Brain microvascular endothelial cell (primary cell): ENCODE data around the gene KLHL6.
"Not testable (repeated sequence)": the region's sequence is repeated elsewhere in the genome, so short reads cannot be mapped to it uniquely, and the experiment has no call there.

Source experiments
- DNase-seq: peaks from one replicate; pipeline ENCODE4 v3.0.0-alpha.2; 2020
- H3K27ac ChIP-seq: fragments of 250-450 bp; sonication (Bioruptor Pico); 2 replicates; pipeline ENCODE4 v1.5.1; 2020; ENCODE audit warnings: mild to moderate bottlenecking, moderate library complexity
- H3K27me3 ChIP-seq: fragments of 250-450 bp; sonication (Bioruptor Pico); replicated peaks from 2 replicates; pipeline ENCODE4 v1.5.1; 2020; ENCODE audit warnings: mild to moderate bottlenecking
- H3K36me3 ChIP-seq: fragments of 250-450 bp; sonication (Bioruptor Pico); replicated peaks from 2 replicates; pipeline ENCODE4 v1.5.1; 2020; ENCODE audit warnings: mild to moderate bottlenecking
- H3K4me3 ChIP-seq: 2 replicates; pipeline ENCODE4 v1.5.1; 2011; ENCODE audit warnings: low read depth, mild to moderate bottlenecking, control low read depth, low read length, moderate library complexity
- in situ Hi-C: cut with HindIII; loops from 2 replicates; pipeline ENCODE4 v1.10.0; 2017; ENCODE audit warnings: low sequenced_read_pairs, low pct_ligation_motif_present
- TF ChIP-seq, protein P1 (sequence below): IDR thresholded peaks from 2 replicates; pipeline ENCODE4 v1.5.1; 2011; ENCODE audit warnings: low read depth, mild to moderate bottlenecking, moderate library complexity, low read length, control low read depth, inconsistent platforms; ENCODE audit errors: missing control alignments

Gene KLHL6

DNA sequence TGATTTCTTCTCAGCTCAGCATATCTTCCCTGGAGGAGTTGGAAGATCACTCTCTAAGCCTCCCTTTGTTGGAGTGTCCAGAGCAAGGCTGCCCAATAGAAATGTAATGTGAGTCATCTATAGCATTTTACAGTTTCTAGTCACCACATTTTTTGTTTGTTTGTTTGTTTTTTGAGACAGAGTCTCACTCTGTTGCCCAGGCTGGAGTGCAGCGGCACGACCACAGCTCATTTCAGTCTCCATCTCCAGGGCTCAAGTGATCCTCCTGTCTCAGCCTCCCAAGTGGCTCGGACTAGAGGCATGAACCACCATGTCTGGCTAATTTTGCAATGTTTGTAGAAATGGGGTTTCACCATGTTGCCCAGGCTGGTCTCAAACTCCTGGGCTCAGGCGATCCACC is 21.3 kb downstream of the KLHL6 start:
- TF ChIP-seq, protein P1, sequence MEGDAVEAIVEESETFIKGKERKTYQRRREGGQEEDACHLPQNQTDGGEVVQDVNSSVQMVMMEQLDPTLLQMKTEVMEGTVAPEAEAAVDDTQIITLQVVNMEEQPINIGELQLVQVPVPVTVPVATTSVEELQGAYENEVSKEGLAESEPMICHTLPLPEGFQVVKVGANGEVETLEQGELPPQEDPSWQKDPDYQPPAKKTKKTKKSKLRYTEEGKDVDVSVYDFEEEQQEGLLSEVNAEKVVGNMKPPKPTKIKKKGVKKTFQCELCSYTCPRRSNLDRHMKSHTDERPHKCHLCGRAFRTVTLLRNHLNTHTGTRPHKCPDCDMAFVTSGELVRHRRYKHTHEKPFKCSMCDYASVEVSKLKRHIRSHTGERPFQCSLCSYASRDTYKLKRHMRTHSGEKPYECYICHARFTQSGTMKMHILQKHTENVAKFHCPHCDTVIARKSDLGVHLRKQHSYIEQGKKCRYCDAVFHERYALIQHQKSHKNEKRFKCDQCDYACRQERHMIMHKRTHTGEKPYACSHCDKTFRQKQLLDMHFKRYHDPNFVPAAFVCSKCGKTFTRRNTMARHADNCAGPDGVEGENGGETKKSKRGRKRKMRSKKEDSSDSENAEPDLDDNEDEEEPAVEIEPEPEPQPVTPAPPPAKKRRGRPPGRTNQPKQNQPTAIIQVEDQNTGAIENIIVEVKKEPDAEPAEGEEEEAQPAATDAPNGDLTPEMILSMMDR: no peak
- no peak overlapping the region for H3K4me3 ChIP-seq
- H3K36me3 ChIP-seq: no peaks in the 10 kb centered on the region
- in situ Hi-C loops: no loop called here
- no peak overlapping the region for H3K27ac ChIP-seq
- peaks cover 2% of the 10 kb centered on the region for H3K27me3 ChIP-seq
- peak; percentile 27 for DNase-seq

DNA sequence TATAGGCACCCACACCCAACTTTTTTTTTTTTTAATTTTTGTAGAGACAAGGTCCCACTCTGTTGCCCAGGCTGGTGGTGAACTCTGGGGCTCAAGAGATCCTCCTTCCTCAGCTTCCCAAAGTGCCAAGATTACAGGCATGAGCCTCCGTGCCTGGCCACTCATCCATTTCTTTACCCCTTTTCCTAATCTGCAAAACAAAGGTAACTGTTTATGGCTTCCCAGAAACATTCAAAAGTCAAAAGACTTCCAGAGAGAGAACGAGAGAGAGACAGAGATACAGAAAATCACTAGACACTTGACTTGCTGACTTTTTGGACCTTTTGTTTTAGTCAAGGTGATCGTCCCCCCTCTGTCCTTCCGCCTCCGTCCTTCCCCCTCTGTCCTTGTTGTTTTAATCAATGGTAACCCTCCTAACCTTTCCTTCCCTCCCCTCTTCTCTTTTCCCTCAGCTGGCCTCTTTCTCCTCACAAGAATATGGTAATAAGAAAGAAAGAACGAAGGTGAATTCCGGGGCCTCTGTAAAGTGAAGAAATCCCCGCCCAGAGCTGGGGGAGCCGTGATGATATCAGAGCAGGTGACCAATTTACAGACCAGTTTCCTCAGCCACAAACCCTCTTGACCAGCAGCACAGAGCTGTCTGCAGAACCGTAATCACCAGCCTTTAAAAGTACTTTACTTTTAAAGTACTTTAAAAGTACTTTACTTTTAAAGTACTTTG is 21.9 kb downstream of the KLHL6 start:
- TF ChIP-seq, protein P1: no peak
- in situ Hi-C loops: no loop called here
- Histone ChIP-seq H3K27me3 (peaks cover 2% of the 10 kb centered on the region), H3K4me3 (no peak overlapping the region), H3K27ac (no peak overlapping the region), H3K36me3 (no peaks in the 10 kb centered on the region)
- no peak for DNase-seq

DNA sequence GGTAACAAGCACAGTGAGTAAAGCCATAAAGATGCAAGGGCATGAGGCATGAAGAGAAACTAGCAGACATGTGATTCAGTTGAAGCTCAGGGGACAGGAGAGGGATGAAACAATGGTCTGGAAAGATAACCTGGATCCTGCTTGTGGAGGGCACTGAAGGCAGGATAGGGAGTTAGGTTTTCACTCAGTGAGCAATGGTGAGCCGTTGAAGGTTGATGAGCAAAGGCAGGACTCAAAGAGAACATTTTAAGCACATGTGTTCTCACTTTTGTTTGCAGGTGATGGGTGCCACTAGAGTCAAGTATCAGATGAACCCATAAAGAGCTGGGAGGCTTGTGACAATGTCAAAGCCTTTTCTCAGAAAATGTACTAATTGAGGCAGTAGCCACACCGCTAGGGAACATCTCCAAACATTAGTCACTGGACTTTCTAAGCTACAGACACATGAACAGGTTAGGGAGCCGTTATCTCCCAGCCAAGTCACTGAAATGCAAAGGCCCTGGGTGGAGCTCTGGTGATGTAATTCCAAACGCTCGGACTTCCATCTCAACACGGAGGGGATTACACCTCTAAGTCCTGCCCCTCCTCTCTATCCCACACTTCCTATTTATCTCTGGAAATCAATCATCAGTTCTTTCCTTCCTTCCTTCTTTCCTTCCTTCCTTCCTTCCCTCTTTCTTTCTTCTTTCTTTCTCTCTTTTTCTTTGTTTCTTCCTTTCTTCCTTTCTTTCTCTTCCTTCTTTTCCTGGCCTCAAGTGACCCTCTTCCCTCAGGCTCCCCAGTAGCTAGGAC is 22.7 kb downstream of the KLHL6 start:
- no peak for DNase-seq
- Histone ChIP-seq H3K27ac (no peak overlapping the region), H3K27me3 (peaks cover 2% of the 10 kb centered on the region), H3K36me3 (no peaks in the 10 kb centered on the region), H3K4me3 (no peak overlapping the region)
- TF ChIP-seq, protein P1: no peak
- in situ Hi-C loops: no loop called here

DNA sequence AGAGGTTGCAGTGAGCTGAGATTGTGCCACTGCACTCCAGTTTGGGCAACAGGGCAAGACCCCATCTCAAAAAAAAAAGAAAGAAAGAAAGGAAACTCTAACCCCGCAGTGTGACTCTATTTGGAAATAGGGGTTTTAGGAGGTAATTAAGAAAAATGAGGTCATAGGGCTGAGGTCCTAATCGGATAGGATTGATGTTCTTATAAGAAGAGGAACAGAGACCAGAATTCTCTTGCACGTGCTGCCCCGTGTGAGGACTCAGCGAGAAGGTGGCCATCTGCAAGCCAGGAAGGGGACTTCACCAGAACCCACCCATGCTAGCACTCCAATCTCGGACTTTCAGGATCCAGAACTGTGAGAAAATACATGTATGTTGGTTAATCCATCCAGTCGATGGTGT is 25.8 kb downstream of the KLHL6 start:
- in situ Hi-C loops: no loop called here

DNA sequence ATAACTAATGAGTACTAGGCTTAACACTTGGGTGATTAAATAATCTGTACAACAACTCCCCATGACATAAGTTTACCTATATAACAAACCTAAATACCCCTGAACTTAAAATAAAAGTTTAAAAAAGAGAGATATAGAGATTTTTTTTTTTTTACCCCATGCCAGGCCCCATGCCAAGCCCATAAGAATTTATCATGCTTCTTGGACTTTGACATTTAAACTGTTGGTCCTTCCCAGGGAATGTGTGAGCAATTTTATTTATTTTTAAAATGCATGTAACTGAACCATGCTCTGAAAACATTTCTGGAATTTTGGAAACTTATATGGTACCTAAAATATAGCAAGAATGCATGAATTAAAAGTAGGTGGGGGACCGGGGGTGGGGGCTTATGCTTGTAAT is 26.3 kb downstream of the KLHL6 start:
- TF ChIP-seq, protein P1: no peak
- Histone ChIP-seq H3K4me3 (no peak overlapping the region), H3K27ac (no peak overlapping the region), H3K27me3 (peaks cover 2% of the 10 kb centered on the region), H3K36me3 (no peaks in the 10 kb centered on the region)
- DNase-seq: no peak
- in situ Hi-C loops: no loop called here

More for the DNA sequence above, 25.8 kb downstream of the KLHL6 start:
- Histone ChIP-seq H3K4me3 (no peak overlapping the region), H3K36me3 (no peaks in the 10 kb centered on the region), H3K27me3 (peaks cover 2% of the 10 kb centered on the region), H3K27ac (no peak overlapping the region)
- no peak for DNase-seq
- TF ChIP-seq, protein P1: no peak

DNA sequence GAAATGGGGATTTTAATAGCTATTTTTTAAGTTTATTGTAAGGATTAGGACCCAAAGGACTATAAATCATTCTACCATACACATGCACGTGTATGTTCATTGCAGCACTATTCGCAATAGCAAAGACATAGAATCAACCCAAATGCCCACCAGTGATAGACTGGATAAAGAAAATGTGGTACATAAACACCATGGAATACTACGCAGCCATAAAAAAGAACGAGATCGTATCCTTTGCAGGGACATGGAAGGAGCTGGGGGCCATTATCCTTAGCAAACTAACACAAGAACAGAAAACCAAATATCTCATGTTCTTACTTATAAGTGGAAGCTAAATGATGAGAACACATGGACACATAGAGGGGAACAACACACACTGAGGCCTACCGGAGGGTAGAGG is 26.7 kb downstream of the KLHL6 start:
- in situ Hi-C loops, H3K27ac ChIP-seq, H3K36me3 ChIP-seq, DNase-seq, H3K27me3 ChIP-seq, H3K4me3 ChIP-seq: not testable (repeated sequence)
